Activated CD4-positive, CD25-positive, alpha-beta regulatory T cell treated with anti-CD3 and anti-CD28 coated beads, Interleukin-2, amount 50 U/mL, for 72 hours (primary cell): ENCODE results near the gene ERC2.

Experiments used
- DNase-seq: peaks from one replicate; pipeline ENCODE4 v3.0.0; 2021

The ERC2 gene

DNA sequence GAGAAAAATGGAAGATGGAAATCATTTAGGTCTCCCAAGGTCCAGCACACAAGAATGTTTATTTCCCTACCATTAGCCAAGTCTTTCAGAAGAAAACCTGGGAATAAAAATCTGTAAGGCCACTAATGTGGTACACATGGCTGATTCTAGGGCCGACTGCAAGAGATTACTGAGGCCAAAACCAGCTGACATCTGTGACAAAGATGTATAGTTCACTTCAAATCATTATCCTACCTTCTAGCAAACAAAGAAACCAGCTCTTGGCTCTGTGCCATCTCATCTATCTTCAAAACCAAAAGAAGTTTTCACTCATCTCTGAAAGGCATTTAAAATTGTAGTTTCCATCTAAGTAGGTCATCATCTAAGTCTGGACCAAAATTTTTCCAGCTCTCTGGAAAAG is 43.9 kb downstream of the ERC2 start:
- DNase-seq, result no peak

DNA sequence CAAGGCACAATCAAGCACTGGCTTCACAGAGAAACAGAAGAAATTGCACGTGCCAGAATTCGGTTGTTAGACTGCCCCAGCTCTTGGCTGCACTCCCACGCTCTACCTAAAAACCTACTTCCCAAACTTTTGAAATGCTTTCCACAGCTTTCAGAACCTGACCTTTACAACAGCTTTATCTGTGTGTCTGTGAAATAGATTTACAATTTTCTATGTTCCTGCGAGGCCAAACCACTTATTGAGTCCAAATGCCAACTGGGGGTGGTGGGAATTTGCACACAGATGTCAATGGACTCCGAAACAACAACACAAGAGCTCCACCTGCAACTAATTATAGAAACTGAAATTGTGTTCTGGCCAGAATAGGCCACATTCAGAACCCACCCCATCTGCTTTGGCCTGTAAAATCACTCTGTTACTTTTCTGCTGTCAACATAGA is 44.6 kb downstream of the ERC2 start:
- DNase-seq, result no peak

DNA sequence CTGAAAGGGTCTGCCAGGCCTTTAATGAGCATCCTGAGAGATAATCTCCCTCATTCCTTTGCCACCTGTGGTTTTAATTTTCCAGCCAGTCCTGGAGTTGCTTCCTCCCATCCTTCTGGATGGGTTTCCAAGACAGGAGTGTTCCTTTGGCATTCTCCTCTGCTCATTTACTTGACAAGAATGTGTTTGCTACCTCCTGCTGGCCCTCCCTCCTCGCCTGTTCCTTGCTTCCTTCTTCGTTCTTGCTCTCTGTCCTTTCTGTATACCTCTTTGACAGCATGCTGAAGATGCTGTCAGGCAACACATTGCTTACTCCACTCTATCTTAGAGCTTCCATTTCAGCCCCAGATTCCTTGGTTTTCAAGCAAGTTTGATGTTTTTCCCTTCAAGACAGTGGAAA is 46.0 kb downstream of the ERC2 start:
- DNase-seq, result no peak

DNA sequence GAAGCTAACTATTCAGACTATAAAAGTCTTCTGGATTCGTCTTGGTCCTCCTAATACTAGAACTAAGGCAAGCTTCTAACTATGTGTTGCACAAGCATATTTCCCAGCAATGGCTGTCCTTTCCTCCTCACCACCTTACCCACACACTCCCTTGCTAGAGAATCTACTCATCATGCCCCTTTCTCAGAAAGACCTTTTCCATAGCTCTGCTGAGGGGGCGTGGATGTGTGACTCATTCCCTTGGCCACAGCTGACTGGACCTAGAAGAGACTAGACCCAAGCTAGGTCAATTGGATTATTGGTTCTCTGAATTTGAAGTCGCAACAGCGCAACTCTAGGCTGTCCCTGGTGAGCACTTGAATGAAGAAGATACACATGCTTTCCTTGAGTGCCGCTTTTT is 47.1 kb downstream of the ERC2 start:
- DNase-seq, result no peak

DNA sequence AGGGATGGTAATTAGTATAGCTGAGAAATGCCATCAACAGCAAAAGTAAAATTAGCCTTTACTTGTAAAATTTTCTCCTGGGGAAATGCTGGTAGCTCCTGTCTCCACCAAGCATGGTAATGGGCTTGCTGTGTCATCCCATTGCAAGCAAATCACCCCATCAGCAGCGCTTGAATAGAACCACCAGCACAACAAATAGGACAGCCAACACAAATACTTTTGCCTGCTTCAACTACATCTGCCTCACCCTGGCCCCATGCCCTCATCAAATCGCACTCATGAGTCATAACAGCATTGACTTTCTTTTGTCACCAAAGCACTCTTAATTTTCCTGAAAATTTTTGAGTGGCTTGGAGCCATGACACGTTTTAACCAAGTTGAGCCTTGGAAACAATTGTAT is 52.6 kb downstream of the ERC2 start:
- DNase-seq, result no peak

DNA sequence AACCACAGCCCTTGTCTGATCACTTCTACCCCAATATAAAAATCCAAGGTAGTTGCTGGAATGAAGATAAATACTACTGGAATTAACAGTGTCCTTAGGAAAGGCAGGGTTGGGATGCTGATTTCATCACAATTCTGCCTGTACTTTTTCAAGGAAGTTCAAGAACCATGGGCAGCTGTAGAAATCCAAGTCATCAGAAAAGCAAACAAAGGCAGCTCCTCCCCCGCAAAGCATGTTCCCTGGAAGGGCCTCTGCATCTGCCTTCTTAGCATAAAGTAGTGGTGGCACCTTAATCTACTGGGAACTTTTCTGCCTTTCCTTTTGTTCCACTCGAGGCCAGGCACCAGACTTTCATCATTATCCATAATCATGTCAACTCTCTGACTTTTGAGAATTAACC is 54.4 kb downstream of the ERC2 start:
- no peak for DNase-seq

DNA sequence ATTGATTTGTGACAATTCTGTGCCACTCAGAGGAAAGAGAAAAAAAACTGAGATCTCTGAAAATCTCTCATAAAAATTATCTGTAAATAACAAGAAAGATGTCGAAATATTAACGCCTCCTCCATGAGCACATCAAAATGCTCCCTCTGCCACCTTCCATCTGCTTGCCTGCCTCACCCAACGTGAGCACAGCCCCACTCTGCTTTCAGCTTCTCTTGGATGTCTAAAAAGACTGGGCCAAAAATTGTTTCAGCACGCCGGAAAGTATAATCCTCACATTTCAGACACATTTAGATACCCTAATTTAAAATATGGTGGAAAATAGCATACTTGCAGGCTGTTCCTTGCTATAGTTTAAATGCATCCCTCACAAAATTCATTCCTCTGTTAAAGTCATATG is 57.1 kb downstream of the ERC2 start:
- no peak for DNase-seq

DNA sequence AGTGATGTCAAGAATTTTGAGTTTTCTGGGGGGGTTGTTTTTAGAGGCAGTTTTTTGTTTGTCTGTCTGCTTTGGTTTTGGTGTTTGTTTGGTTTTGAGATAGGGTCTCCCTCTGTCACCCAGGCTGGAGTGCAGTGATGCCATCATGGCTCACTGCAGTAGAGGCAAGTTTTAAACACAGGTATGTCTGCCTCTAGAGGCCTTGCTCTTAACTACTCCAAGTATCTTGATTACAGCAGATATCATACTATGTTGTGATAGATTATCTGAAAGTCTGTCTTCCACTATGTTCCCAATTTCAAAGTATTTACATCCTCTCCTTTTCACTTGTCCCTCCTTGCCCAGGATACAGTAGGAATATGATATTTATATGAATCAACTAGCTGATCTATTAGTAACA is 57.7 kb downstream of the ERC2 start:
- no peak for DNase-seq

DNA sequence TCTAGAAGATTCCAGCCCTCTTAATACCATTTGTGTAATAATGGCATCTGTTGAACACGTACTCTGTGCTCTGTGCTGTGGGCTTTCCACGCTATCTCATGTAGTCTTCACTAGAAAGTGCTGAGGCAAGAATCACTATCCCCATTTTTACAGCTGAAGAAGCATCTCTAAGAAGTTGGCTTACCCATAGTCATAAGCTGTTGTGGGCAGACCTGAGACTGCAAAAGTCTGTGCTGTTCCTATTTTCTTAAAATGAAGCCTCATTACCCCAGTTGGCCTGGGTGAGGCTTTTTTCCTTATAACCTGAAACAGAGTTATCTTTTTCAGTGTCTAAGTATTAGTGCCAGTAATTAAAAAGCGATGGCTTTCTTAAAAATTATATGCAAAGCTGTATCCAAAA is 58.5 kb downstream of the ERC2 start:
- DNase-seq, result no peak

DNA sequence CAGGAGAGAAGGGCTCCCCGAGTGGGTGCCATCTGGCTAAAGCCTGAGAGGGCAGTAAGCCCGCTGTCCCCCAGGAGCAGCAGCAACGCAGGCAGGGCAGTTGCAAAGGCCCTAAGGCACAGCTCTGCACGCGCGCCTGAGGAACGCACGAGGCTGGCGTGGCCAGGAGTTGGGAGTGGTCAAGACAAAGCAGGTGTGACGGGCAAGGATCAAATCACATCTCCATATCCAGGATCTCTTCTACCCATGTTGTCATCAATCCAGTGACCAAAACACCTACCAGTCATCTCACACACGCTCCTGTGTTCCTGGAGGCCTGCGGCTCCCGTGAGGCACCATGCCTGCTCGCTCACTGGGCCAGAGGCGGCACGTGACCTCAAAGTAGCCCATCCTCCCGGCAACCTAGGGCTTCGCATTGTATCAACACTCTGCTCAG is 59.5 kb downstream of the ERC2 start:
- DNase-seq, result no peak

DNA sequence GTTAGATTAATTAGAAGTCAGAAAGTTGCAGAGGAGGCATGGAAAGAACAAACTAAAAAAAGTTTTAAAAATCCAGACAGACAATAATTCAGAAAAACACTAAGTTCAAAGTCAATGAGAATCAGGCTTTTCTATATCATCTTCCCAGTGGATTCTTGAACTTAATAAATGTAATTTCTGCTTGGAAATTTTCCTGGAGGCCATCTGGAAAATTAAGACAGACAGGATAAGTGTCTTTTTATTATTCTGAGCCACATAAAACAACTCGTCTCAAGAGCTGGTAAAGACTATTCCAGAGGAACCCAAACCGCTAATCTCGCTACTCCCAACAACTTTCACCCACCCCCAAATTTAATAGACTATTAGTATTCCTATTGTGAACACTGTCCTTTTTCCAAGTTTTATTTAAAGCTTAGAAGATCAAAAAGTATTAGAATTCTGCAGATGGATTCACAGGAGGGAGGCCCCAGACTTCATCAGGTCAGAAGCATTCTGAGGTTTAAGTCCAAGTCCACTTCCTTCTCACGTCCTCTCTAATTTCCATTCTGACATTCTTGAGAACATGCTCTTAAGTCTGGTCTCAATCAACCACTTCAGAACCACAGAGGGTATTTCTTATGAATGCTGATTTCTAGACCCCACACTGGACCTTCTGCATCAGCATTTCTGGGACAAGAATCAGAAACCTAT is 61.3 kb downstream of the ERC2 start:
- no peak for DNase-seq

DNA sequence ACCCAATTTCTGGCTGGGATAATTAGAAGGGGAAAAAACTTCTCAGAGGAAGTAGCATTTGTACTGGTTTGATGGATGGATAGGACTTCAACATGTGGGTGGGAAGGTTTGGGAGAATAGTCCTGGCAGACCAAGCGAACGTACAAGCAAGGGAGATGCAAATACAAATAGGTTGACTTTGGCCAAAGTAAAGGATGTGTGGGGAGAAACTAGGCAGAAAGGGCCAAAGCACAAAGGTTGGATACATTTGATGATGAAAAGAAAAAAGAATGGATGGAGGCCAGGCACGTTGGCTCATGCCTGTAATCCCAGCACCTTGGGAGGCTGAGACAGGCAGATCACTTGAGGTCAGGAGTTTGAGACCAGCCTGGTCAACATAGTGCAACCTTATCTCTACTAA is 63.4 kb downstream of the ERC2 start:
- DNase-seq, result no peak

DNA sequence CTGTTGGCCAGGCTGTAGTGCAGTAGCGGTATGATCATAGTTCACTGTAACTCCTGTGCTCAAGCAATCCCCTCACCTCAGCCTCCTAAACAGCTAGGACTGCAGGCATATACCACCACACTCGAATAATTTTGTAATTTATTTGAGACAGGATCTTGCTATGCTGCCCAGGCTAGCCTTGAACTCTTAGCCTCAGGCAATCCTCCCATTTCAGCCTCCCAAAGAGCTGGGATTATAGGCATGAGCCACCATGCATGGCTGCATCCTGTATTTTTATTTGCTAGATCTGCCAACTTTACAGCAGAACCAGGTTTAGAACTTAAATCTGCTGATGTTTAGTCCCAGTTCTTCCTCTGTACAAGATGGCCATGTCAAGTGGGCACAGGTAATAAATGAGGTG is 69.6 kb downstream of the ERC2 start:
- DNase-seq, result no peak

DNA sequence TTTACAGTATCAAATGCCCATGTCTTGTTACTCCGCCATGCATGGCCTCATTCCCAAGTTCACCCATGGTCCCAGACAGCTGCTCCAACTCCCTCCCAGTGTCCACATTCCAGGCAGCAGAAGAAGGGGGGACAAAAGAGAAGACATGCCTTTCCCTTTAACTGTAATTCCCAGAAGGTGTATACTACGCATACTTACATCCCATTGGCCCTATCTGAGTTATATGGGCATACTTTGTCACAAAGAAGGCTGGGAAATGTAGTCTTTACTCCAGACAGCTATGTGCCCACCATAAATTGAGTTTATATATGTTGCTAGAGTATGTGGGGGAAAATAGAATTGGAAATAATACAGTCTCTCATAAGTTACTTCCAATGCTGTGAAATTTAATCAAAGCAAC is 70.5 kb downstream of the ERC2 start:
- DNase-seq, result no peak

DNA sequence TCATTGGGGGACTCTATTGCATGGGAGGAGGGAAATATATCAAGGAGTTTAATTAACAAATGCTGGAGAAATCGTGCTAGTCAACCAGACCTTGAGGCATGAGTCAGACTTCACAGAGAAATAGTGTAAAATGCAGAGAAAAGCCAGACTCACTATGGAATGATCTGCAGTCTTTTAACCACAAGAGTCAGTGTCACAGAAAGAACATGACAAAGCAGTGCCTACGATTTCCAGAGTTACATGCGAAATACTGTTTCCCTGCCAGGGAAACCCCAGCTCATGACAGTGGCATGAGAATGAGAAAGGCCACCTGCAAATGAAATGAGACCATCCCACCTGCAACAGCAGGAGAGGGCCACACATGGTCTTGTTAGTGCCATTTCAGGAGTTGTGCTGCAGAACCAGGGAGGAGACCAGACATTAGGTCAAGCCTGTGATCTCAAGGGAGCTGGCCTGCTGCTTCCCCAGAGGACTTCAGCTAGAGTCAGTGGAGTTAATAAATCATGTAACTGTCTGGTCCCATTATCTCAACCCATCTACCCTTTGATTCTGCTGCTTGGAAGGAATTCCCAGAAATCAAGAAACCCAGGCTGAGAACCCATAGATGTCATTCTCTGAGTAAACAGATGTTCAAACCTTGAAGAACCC is 79.0 kb downstream of the ERC2 start:
- DNase-seq, result no peak

DNA sequence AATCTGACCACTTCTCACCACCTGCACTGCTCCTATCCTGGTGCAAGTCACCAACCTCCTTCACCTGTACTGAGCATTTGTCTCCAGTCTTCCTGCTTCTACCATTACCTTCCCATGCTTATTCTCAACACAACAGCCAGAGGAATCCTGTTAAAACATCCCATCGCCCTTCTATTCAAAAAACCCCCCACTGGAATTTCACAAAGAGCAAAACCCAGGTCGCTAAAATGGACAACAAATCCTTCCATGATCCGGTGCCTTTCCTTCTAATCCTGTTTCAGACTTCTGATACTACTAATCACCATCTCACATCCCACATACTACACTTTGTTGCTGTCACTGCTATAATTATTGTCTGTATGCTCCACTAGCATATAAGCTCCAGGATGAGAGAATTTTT is 85.2 kb downstream of the ERC2 start:
- DNase-seq, result no peak

DNA sequence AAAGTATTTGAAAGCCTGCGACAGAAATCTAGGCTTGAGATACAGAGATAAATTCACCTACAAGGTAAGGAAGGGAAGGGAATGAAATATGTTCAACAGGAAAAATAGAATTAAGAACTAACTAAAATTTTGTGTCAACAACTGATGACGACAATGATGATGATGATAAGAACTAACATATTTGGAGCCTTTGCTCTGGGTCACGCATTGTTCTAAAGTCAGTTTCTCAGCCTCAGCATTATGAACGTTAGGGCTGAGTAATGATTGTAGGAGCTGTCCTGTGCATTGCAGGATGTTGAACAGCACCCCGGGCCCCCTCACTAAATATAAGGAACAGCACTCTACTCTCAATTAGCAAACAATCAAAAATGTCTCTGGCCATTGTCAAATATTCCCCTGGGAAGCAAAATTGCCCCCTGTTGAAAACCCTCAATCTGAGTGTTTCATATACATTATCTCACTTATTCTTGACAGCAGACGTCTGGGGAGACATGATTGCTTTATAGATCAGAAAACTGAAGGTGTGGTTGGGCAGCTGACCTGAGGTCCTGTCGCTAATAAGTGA is 88.5 kb downstream of the ERC2 start:
- no peak for DNase-seq

DNA sequence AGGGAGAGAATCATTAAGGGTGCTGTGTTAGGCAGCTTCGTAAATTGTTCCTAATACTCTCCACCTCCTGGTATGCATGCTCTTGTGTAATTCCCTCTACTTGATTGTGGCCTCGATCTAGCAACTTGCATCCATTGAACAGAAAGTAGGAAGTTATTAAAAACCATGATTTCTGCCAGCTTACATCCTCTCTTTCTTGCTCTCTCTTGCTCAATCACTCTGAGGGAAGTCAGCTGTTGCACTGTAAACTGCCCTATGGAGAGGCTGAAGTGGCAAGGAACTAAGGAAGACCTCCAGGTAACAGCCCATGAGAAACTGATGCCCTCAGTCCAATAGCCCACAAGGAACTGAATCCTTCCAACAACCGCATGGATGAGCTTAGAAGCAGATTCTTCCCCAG is 92.6 kb downstream of the ERC2 start:
- DNase-seq, result no peak

DNA sequence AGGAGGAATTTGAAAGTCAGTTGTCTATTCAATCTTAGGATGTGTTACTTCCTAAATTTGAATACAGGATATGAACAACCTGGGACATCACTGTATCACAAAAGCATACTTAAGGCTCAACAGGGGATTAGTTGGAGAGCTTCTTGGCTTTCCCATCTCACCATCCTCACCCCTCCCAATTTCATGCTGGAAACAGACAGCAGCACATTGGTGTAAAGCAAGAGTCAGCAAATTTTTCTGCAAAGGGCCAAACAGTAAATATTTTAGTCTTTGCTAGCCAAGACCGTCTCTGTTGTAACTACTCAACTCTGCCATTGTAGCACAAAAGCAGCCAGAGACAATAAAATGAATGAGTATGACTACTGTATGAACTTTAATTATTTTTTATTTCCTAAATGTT is 94.9 kb downstream of the ERC2 start:
- DNase-seq, result no peak

DNA sequence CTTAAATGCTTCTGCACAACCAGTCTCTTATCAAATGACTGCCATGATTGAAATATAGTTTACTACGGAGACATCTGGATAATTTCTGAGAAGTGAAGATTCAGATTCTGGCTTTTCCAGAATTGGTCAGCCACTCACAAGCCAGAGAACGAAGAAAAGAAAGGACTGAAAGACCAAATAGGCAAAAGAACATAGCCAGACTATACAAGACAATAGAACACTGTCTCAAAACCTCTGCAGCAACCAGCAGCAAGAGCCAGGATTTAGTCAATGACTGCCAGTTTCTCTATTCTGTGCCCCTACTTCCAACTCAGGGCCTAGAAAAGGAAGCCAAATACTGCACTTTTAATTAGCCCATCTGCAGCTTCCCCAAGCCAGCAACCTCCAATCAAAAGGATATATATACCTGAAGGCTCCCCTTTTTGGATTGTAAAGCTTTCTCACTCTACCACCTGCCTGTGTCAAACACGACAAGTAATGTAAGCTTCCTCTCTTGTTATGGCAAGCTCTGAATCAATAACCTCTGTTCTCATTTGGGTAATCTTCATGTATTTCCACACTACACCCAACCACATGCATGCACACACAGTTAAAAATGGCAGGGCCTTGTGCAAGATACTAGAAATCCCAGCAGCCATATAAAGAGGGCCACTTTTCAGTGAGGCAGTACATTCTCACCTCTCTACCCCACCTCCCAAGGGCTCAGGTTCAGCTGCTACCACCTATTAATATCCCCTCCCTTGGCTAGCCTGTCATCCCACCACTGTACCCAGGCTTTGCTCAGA is 97.1 kb downstream of the ERC2 start:
- no peak for DNase-seq

DNA sequence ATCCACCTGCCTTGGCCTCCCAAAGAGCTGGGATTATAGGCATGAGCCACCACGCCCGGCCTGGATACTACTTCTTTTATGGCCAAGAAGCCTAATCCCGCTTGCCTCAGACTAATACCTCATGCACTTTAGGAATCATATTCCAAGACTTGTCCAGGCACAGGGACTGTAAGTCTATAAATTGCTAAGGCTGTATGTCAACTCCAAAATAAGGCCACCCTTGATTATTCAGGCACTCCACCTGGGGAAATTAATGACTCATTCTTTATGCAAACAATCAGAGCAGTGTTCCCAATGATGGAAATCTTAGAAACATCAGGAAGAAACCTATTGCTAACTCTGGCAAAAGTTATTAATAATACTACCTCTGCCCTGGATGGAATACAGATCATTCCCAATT is 98.4 kb downstream of the ERC2 start:
- DNase-seq, result no peak

DNA sequence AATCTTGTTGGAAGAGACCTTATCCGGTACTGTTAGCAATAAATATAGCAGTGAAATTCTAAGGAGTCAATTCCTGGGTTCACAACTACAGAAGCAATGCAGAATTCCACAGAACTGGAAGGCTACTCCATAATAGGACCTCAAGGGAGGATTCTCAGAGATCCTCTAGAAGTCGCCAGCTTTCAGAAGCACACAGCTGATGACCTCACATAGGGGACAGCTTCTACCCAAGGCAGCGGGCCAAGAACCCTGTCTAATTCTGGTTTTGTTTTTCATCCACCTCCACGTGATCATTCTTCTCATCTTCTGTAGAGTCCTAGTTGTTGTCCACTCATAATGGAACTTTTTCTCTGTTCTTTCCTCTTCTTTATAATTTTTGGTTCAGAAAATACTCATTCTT is 99.4 kb downstream of the ERC2 start:
- no peak for DNase-seq

DNA sequence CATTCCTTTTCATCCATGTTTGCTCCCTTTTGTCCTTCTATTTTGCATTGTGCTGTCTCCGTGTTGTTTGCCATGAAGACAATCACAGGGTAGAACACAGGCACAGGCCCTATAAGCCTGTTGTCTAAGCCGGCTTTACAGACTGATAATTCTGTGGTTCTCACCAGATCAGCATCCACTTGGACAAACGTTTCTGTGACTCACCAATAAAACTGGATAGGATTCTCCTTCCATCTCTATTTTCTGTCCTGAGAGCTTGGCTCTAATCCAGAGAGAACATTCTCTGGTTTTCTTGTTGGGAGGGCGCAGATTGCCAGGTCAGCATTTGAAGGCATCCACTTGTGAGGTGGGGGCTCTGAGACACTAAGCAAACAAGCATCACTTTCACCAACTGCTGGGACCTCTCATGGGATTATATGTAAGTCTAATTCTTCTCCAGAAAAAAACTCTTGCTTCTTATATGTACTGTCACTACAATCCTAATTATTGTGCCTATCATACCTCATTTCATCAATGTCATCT is 101.6 kb downstream of the ERC2 start:
- no peak for DNase-seq
